ENCODE results near the gene UFL1. TPM values are rescaled to one million over a fixed set of nuclear protein-coding genes. Genes with fewer than 3 reads are reported as not detected.

The UFL1 gene
- total and polyA plus RNA-seq, 2 of the 4 experiments (the other 2 are of a cell fraction) = 8.2 to 19.2 TPM

- Histone ChIP-seq H3K9me1 (ENCODE audit: insufficient read depth, low read length) (no peaks in the 10 kb centered on the region), H3K27ac (ENCODE audit: insufficient read depth, low read length) (no peak overlapping the region), H3K36me3 (ENCODE audit: control insufficient read depth, insufficient read depth, low read length) (no peaks in the 10 kb centered on the region), H3K18ac (ENCODE audit: low read depth, low read length) (no peak overlapping the region), H3K9me3 (ENCODE audit: control insufficient read depth, insufficient read depth, low read length) (peaks cover 6% of the 10 kb centered on the region), H4K5ac (ENCODE audit: low read depth, low read length) (no peak overlapping the region), H4K91ac (ENCODE audit: insufficient read depth, low read depth, low read length) (no peak overlapping the region), H2AK5ac (ENCODE audit: low read depth, low read length) (no peak overlapping the region), H3K4me3 (ENCODE audit: insufficient read depth, low read depth, low read length) (no peak overlapping the region), H2BK20ac (ENCODE audit: low read depth, low read length) (no peak overlapping the region), H4K20me1 (ENCODE audit: insufficient read depth, low read length) (no peaks in the 10 kb centered on the region), H3K4me1 (ENCODE audit: control insufficient read depth, insufficient read depth, low read length) (no peaks in the 10 kb centered on the region), H3K79me1 (ENCODE audit: low read depth in 1 of 2, low read length in 2 of 2) (no peaks in the 10 kb centered on the region), H2BK15ac (ENCODE audit: low read depth, low read length) (no peak overlapping the region), H4K8ac (ENCODE audit: low read depth in 2 of 2, low read length in 2 of 2) (no peak overlapping the region), H3K23ac (ENCODE audit: low read depth, low read length) (no peak overlapping the region), H3K56ac (ENCODE audit: extremely low read depth, insufficient read depth, low read length) (no peak overlapping the region), H3K14ac (replicated peaks; ENCODE audit: low read depth, low read length) (no peak overlapping the region), H3K4ac (ENCODE audit: low read depth, low read length) (no peak overlapping the region), H2AK9ac (replicated peaks; ENCODE audit: low read depth, low read length, poor library complexity) (no peak overlapping the region), H2BK120ac (ENCODE audit: low read depth, low read length) (no peak overlapping the region), H2AFZ (replicated peaks; ENCODE audit: low read length, poor library complexity) (no peak overlapping the region), H3K4me2 (ENCODE audit: low read depth, low read length) (no peak overlapping the region), H2BK5ac (ENCODE audit: low read depth, low read length, poor library complexity, severe bottlenecking) (no peak overlapping the region), H3K27me3 (ENCODE audit: control insufficient read depth, insufficient read depth, low read length) (no peaks in the 10 kb centered on the region), H3K9ac (ENCODE audit: low read depth, low read length) (no peak overlapping the region)
- ChIA-PET POLR2A (ENCODE audit: unreplicated experiment) (no interaction called here), CTCF (no interaction called here)
- TF ChIP-seq RAD21 (IDR thresholded peaks at IDR 0.05; ENCODE audit: low read length) = no peak
- TF ChIP-seq CHD1 (IDR thresholded peaks at IDR 0.05; ENCODE audit: low read depth, low read length) = no peak
- TF ChIP-seq USF2 (IDR thresholded peaks at IDR 0.05; ENCODE audit: low read depth, low read length) = no peak
- TF ChIP-seq RFX5 (IDR thresholded peaks at IDR 0.05; ENCODE audit: low read depth, low read length) = no peak
- no peak for TF ChIP-seq RCOR1 (IDR thresholded peaks at IDR 0.05; ENCODE audit: insufficient replicate concordance, low read length)
- TF ChIP-seq NFE2L2 (IDR thresholded peaks at IDR 0.05; ENCODE audit: low read depth, low read length) = no peak
- no peak for TF ChIP-seq POLR2A (IDR thresholded peaks at IDR 0.05; ENCODE audit: low read depth, low read length)
- no peak for TF ChIP-seq ELK1 (IDR thresholded peaks at IDR 0.05; ENCODE audit: borderline replicate concordance, low read depth, low read length)
- no peak for TF ChIP-seq MXI1 (IDR thresholded peaks at IDR 0.05; ENCODE audit: borderline replicate concordance, low read depth, low read length)
- TF ChIP-seq FOS (IDR thresholded peaks at IDR 0.05; ENCODE audit: low read depth, low read length) = no peak
- no peak for TF ChIP-seq CTCF (conservative IDR thresholded peaks at IDR 0.05; ENCODE audit: low read depth, low read length)
- no peak for TF ChIP-seq MAFK (IDR thresholded peaks at IDR 0.05; ENCODE audit: low read depth, low read length)
- no peak for TF ChIP-seq SMC3 (IDR thresholded peaks at IDR 0.05; ENCODE audit: low read depth, low read length)
- dilution Hi-C loops (cut with HindIII; ENCODE audit: low sequenced_read_pairs, unreplicated experiment) (no loop called here), intact Hi-C loops (cut with micrococcal nuclease) (no loop called here), in situ Hi-C loops (cut with MboI; ENCODE audit: low sequenced_read_pairs) (no loop called here)
- ATAC-seq (ENCODE audit: low read depth) (no peak), DNase-seq (no peak)
- no CpG with 5 or more reads among the region's 2 CpGs for WGBS, 2 experiments (ENCODE audit: extremely low coverage in 2 of 2, insufficient read length in 1 of 2)
- BruUV-seq (replicated peaks) = no TSS peak
Observed at GRCh38 chr6:96491926-96492325, 29.7 kb upstream of the UFL1 start.

Measured in IMR-90 (cell line).